ENCODE data around the gene WDFY2. TPM values are rescaled to one million over a fixed set of nuclear protein-coding genes. Genes with fewer than 3 reads are reported as not detected.

WDFY2 gene
- total and polyA plus RNA-seq, 10 of the 15 experiments (the other 5 are each of a cell fraction or from before 2014, with no cell fraction given), result 2.1 to 13.0 (median 8.1) TPM

DNA sequence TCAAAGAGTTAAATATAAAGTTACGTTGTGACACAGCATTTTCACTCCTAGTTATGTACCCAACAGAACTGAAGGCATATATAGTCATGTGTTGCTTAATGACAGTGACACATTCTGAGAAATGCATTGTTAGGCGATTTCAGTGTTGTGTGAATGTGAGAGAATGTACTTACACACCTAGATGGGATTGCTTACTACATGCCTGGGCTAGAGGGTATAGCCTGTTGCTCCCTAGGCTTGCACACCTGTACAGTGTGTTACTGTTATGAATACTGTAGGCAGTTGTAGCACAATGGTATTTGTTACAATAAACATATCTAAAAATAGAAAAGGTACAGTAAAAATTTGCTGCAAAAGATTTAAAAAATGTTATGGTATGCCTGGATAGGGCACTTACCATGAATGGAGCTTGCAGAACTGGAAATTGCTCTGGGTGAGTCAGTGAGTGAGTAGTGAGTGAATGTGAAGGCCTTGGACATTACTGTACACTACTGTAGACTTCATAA is 130.5 kb downstream of the WDFY2 start:
- intact Hi-C loops (cut with micrococcal nuclease; ENCODE audit: unreplicated experiment), result loop anchor here (5.0 kb wide), 2 partner anchors 212 to 262 kb away; partner anchors contain the start of gene INTS6
- Histone ChIP-seq H3K9ac (ENCODE audit: control insufficient read depth, insufficient read depth, low read length) (no peak overlapping the region), H3K4me2 (ENCODE audit: control insufficient read depth, insufficient read depth) (no peak overlapping the region), H3K79me2 (ENCODE audit: control insufficient read depth, insufficient read depth, low read length) (no peaks in the 10 kb centered on the region), H3K36me3 (ENCODE audit: control insufficient read depth in 2 of 2, insufficient read depth in 2 of 2, low read length in 1 of 2) (no peaks in the 10 kb centered on the region), H3K4me1 (ENCODE audit: control insufficient read depth, insufficient read depth, low read length) (peaks cover 14% of the 10 kb centered on the region), H3K27ac (ENCODE audit: control insufficient read depth, insufficient read depth) (peak overlapping the region; percentile 72), H2AFZ (ENCODE audit: control insufficient read depth, low read depth, low read length) (no peak overlapping the region), H4K20me1 (ENCODE audit: control insufficient read depth, insufficient read depth) (no peaks in the 10 kb centered on the region), H3K4me3 (no peak overlapping the region), H3K9me3 (replicated peaks; ENCODE audit: control insufficient read depth, insufficient read depth, low read length) (no peaks in the 10 kb centered on the region; the same call in 2 of the 3 replicates), H3K27me3 (replicated peaks in 1 of 2; ENCODE audit: control insufficient read depth in 2 of 2, insufficient read depth in 2 of 2, low read length in 1 of 2) (no peaks in the 10 kb centered on the region)
- FAIRE-seq (peak; percentile 56), DNase-seq (ENCODE audit: low read depth, low spot score) (peak; percentile 78), ATAC-seq (peak; percentile 96)
- ChIA-PET POLR2A (interaction anchor here (0.5 to 1.0 kb wide), 3 partner anchors 11 to 35 kb away, joined by 3 to 4 read pairs (median 3); no protein-coding TSS in a partner anchor), SMC1A (ENCODE audit: uncharacterized antibody, unreplicated experiment) (interaction anchor here (0.6 to 1.2 kb wide), 6 partner anchors 17 to 297 kb away, joined by 3 to 6 read pairs (median 3); no protein-coding TSS in a partner anchor), RAD21 (ENCODE audit: unreplicated experiment) (interaction anchor here (0.8 to 1.0 kb wide), 4 partner anchors 26 to 262 kb away, joined by 3 to 4 read pairs (median 4); partner anchors contain the start of gene INTS6), CTCF (no interaction called here)
- no TSS peak for BruUV-seq (replicated peaks)
- 0% methylated on average over 2 of the region's 2 CpGs for WGBS (ENCODE audit: insufficient coverage, insufficient replicate concordance, low lambda C conversion rate, missing lambda C conversion rate)
- in situ Hi-C loops (cut with MboI), result no loop called here
- TF ChIP-seq CEBPB (IDR thresholded peaks at IDR 0.05; ENCODE audit: borderline replicate concordance in 1 of 2, low read depth in 2 of 2, low read length in 2 of 2) (peak in 1 of 2 experiments; percentile 46; a peak in 1 of 4 replicates), BCL11A (IDR thresholded peaks at IDR 0.05; ENCODE audit: low read depth, low read length) (0 out of 2 replicates have a peak, but pooled peaks have one; percentile 20), CBX3 (IDR thresholded peaks at IDR 0.05; ENCODE audit: borderline replicate concordance, low read depth) (no peak), MEF2A (IDR thresholded peaks at IDR 0.05; ENCODE audit: insufficient read depth, low read depth, low read length) (0 out of 2 replicates have a peak, but pooled peaks have one; percentile 26), ATF7 (IDR thresholded peaks at IDR 0.05; ENCODE audit: low read depth) (peak; percentile 65), MTA2 (IDR thresholded peaks at IDR 0.05; ENCODE audit: low read depth) (peak; percentile 68; the same call in 1 of the 2 replicates), NFIC (IDR thresholded peaks at IDR 0.05; ENCODE audit: low read depth, low read length) (peak; percentile 62; the same call in 1 of the 2 replicates), RAD51 (IDR thresholded peaks at IDR 0.05) (peak; percentile 74), BACH1 (IDR thresholded peaks at IDR 0.05; ENCODE audit: borderline replicate concordance) (peak; percentile 94; the same call in 1 of the 2 replicates), SUZ12 (IDR thresholded peaks at IDR 0.05; ENCODE audit: unreplicated experiment) (no peak), RFX5 (IDR thresholded peaks at IDR 0.05; ENCODE audit: low read depth, low read length) (0 out of 2 replicates have a peak, but pooled peaks have one; percentile 39), NR2F1 (conservative IDR thresholded peaks at IDR 0.05) (0 out of 2 replicates have a peak, but pooled peaks have one; percentile 5), BHLHE40 (IDR thresholded peaks at IDR 0.05; ENCODE audit: borderline replicate concordance in 1 of 2, low read depth in 2 of 2, low read length in 1 of 2) (peak in 1 of 2 experiments; percentile 68; a peak in 2 of 4 replicates), SMARCA5 (IDR thresholded peaks at IDR 0.05) (no peak), IRF4 (IDR thresholded peaks at IDR 0.05; ENCODE audit: low read depth, low read length) (peak; percentile 75), IKZF2 (IDR thresholded peaks at IDR 0.05) (peak; percentile 47 to 56; a peak in 2 of 4 replicates), TCF7 (IDR thresholded peaks at IDR 0.05; ENCODE audit: borderline replicate concordance) (no peak), IKZF1 (conservative IDR thresholded peaks at IDR 0.05) (peak; percentile 34; the same call in 1 of the 2 replicates), EP300 (IDR thresholded peaks at IDR 0.05; ENCODE audit: borderline replicate concordance in 1 of 2, control insufficient read depth in 1 of 2, low read depth in 2 of 2, low read length in 2 of 2) (peak in 1 of 2 experiments; percentile 50; a peak in 1 of 4 replicates), MEF2B (IDR thresholded peaks at IDR 0.05; ENCODE audit: partially characterized antibody, poor library complexity, severe bottlenecking) (peak; percentile 21)
- TF ChIP-seq, protein P1, sequence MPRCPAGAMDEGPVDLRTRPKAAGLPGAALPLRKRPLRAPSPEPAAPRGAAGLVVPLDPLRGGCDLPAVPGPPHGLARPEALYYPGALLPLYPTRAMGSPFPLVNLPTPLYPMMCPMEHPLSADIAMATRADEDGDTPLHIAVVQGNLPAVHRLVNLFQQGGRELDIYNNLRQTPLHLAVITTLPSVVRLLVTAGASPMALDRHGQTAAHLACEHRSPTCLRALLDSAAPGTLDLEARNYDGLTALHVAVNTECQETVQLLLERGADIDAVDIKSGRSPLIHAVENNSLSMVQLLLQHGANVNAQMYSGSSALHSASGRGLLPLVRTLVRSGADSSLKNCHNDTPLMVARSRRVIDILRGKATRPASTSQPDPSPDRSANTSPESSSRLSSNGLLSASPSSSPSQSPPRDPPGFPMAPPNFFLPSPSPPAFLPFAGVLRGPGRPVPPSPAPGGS (IDR thresholded peaks at IDR 0.05; ENCODE audit: borderline replicate concordance, insufficient read depth, low read depth, low read length, poor library complexity, severe bottlenecking), result peak; percentile 67
- TF ChIP-seq, protein P2, sequence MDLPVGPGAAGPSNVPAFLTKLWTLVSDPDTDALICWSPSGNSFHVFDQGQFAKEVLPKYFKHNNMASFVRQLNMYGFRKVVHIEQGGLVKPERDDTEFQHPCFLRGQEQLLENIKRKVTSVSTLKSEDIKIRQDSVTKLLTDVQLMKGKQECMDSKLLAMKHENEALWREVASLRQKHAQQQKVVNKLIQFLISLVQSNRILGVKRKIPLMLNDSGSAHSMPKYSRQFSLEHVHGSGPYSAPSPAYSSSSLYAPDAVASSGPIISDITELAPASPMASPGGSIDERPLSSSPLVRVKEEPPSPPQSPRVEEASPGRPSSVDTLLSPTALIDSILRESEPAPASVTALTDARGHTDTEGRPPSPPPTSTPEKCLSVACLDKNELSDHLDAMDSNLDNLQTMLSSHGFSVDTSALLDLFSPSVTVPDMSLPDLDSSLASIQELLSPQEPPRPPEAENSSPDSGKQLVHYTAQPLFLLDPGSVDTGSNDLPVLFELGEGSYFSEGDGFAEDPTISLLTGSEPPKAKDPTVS (IDR thresholded peaks at IDR 0.05; ENCODE audit: low read depth, low read length), result no peak

Measured in GM12878 (cell line).